PC-3 (cell line): ENCODE data around the gene CST8.

ENCODE experiments used
- EZH2phosphoT487 ChIP-seq: fragments of 300-600 bp; sonication (generic); IDR thresholded peaks from 2 replicates; pipeline ENCODE4 v1.6.1; 2018; ENCODE audit warnings: mild to moderate bottlenecking, antibody characterized with exemption, low read length, borderline replicate concordance
- TF ChIP-seq, protein P1 (sequence below): fragments of 300-600 bp; sonication (generic); conservative IDR thresholded peaks from 2 replicates; pipeline ENCODE4 v1.5.1; 2017; ENCODE audit warnings: antibody characterized with exemption, low read depth, mild to moderate bottlenecking, low read length

- TF ChIP-seq, protein P1, sequence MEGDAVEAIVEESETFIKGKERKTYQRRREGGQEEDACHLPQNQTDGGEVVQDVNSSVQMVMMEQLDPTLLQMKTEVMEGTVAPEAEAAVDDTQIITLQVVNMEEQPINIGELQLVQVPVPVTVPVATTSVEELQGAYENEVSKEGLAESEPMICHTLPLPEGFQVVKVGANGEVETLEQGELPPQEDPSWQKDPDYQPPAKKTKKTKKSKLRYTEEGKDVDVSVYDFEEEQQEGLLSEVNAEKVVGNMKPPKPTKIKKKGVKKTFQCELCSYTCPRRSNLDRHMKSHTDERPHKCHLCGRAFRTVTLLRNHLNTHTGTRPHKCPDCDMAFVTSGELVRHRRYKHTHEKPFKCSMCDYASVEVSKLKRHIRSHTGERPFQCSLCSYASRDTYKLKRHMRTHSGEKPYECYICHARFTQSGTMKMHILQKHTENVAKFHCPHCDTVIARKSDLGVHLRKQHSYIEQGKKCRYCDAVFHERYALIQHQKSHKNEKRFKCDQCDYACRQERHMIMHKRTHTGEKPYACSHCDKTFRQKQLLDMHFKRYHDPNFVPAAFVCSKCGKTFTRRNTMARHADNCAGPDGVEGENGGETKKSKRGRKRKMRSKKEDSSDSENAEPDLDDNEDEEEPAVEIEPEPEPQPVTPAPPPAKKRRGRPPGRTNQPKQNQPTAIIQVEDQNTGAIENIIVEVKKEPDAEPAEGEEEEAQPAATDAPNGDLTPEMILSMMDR: no peak
- no peak for TF ChIP-seq EZH2phosphoT487
These were observed 45.2 kb upstream of the CST8 start for GRCh38 chr20:23445596-23446217.
